ENCODE results near the gene PNMA8B.
"Not testable (repeated sequence)": the region's sequence is repeated elsewhere in the genome, so short reads cannot be mapped to it uniquely, and the experiment has no call there.

Gene PNMA8B, protein sequence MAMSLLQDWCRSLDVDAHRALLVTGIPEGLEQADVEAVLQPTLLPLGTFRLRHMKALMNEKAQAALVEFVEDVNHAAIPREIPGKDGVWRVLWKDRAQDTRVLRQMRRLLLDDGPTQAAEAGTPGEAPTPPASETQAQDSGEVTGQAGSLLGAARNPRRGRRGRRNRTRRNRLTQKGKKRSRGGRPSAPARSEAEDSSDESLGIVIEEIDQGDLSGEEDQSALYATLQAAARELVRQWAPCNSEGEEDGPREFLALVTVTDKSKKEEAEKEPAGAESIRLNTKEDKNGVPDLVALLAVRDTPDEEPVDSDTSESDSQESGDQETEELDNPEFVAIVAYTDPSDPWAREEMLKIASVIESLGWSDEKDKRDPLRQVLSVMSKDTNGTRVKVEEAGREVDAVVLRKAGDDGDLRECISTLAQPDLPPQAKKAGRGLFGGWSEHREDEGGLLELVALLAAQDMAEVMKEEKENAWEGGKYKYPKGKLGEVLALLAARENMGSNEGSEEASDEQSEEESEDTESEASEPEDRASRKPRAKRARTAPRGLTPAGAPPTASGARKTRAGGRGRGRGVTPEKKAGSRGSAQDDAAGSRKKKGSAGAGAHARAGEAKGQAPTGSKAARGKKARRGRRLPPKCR

GRCh38 chr19:46495786-46496099 lies at the start of gene PNMA8B:
TSS of gene PNMA8B (minus strand) at chr19:46495867. CDS start at chr19:46495465, 402 bp downstream.
- no peak for DNase-seq (ENCODE audit: extremely low read depth in 1 of 2, low read depth in 1 of 2)

DNA sequence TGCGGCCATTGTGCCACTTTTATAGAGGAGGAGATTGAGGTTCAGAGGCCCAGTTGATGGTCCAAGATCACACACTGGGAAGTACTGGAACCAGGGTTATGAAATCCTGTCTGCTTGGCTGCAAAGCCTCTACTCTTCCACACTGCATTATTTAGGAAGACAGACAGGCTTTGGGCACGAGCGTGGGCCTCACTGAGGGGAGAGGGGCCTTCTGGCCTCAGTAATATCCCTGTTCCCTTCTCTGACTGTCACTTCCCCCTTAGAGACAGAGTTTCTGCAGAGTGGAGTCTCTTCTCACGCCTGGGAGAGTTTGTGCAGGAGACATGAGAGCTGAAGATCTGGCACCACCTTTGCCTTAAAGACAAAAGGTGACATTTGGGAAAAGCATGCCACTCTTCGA lies 49.0 kb upstream of the PNMA8B start:
- no peak for DNase-seq (ENCODE audit: extremely low read depth in 1 of 2, low read depth in 1 of 2)

GRCh38 chr19:46542428-46543230 lies 47.0 kb upstream of the PNMA8B start:
- peak; percentile 19 to 68 for DNase-seq (ENCODE audit: extremely low read depth in 1 of 2, low read depth in 1 of 2)

DNA sequence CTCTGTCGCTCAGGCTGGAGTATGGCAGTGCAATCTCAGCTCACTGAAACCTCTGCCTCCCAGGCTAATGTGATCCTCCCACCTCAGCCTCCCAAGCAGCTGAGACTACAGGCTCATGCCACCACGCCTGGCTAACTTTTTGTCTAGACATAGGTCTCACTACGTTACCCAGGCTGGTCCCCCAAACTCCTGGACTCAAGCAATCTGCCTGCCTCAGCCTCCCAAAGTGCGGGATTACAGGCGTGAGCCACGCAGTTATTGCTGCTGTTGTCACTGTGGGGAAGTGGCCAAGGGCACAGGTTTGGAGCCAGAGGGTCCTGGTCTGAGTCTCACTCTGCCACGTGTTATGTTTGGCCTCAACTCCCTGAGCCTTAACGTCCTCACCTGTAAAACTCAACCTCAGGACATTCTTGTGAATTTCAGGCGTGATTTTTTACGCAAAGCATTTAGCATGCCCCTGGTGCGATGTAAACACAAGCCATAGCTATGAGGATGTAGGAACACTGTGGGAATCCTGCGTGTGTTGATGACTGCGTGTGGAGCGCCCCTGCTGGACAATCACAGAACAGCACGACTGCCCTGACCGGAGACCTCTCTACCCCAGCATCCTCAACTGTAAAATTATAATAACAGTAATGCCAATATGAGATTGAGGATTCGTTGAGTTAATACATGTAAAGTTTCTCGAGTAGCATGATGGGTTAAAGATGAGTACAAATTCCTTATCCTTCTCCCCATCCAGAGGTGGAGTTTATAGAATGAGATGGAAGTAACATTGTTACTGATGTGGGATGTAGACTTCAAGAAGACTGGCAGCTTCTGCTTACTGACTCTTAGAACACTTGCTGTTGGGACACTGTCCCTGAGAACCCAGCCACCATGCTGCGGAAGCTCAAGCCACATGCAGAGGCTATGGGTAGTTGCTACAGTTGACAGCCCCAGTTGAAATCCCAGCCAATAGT lies 41.8 kb upstream of the PNMA8B start:
- DNase-seq (ENCODE audit: extremely low read depth in 1 of 2, low read depth in 1 of 2): peak; percentile 21 to 22

DNA sequence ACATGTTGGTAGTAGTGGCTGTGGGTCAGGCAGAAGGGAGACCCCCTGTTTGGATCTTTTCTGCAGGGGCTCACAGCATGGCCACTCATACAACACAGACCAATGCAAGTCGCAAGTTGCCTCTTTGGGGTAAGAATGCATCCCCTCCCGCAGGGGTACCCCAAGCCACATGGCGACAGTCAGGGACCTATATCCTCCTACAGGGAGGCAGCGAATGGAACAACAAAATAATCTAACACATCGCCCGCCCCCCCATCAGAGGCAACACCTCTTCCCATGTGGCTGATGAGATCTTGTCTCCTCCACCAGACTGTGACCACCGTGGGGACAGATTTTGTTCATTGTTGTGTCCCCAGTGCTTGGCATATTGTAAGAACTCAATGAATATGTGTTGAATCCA lies 40.7 kb upstream of the PNMA8B start:
- no peak for DNase-seq (ENCODE audit: extremely low read depth in 1 of 2, low read depth in 1 of 2)

DNA sequence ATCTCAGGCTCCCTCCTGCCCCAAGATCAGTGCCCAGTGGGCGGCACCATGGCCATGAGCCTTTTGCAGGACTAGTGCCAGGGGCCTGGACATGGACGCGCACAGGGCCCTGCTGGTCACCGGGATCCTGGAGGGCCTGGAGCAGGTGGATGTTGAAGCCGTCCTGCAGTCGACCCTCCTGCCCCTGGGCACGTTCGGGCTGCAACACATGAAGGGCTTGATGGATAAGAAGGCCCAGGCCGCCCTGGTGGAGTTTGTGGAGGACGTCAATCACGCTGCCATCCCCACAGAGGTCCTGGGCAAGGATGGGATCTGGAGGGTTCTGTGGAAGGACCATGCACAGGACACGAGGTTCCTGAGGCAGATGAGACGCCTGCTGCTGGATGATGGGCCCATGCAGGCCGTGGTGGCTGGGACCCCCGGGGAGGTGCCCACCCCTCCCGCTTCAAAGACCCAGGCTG lies 38.0 kb upstream of the PNMA8B start:
- no peak for DNase-seq (ENCODE audit: extremely low read depth in 1 of 2, low read depth in 1 of 2)

DNA sequence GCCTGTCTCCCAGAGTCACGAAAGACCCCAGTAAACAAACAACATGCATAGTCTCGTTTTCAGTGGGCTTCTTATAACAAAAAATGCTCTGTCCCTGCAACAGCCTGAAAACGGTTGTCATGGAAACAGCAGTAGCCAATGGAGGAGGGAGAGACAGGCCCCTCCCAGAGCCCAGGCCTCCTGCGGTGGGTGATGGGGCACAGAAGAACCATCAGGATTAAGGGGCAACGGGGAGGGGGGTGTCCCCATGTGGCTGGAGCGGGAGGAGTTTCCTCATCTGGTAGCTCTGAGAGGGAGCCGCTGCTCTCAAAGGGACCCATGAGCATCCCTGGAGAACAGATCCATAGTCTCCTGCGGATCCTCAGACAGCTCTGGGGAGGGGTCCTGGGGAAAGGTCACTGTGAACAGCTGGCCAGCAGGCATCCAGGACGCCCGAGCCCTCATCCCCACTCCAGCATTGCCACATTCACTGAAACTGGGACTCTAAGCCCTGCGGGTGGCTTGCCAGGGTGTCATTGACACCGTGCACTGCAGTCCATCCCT lies 37.5 kb upstream of the PNMA8B start:
- no peak for DNase-seq (ENCODE audit: extremely low read depth in 1 of 2, low read depth in 1 of 2)

DNA sequence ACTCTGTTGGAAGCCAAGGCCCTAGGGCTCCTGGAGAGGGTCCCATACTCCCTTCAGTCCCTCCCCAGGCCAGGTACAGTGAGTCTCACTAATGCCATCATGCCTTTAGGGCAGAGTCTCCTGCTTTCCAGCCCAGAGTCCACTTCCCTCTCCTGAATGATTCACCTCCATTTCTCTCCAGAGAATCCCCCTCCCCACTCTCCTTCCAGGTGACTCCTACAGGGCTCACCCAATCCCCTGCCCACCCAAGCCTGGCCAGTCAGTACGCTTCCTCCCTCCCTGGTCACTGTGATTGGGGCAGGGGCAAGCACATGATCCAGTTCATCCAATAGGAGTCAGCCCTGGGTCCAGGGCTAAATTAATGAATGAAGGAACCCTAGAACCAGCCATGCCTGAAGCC lies 35.0 kb upstream of the PNMA8B start:
- DNase-seq (ENCODE audit: extremely low read depth in 1 of 2, low read depth in 1 of 2): no peak

GRCh38 chr19:46529622-46530451 lies 34.2 kb upstream of the PNMA8B start:
- DNase-seq (ENCODE audit: extremely low read depth in 1 of 2, low read depth in 1 of 2): peak; percentile 28 to 30

GRCh38 chr19:46528601-46529590 lies 33.2 kb upstream of the PNMA8B start:
- no peak for DNase-seq (ENCODE audit: extremely low read depth in 1 of 2, low read depth in 1 of 2)

DNA sequence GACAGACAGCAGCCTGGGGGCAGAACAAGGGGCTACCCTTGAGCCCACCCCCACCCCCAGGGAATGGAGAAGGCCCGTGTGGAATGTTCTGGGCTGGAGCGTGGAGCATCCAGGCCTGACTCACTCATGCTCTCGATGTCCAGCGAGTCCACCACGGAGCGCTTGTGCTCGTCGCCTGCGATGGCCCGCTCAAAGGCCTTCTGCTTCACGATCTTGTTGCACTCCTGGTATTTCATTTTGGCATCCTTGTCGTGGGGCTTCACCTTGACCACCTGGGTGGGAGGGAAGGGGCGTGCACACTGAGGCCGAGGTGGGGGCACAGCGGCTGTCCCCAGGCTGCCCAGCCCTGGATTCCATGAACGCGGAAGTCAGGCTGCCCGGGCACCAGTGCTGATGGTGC lies 31.1 kb upstream of the PNMA8B start:
- not testable (repeated sequence) for DNase-seq (ENCODE audit: extremely low read depth in 1 of 2, low read depth in 1 of 2)

GRCh38 chr19:46524308-46524707 lies 28.6 kb upstream of the PNMA8B start:
- DNase-seq (ENCODE audit: extremely low read depth in 1 of 2, low read depth in 1 of 2): no peak

- DNase-seq (ENCODE audit: extremely low read depth in 1 of 2, low read depth in 1 of 2): not testable (repeated sequence)
Measured at GRCh38 chr19:46522988-46523387, 27.3 kb upstream of the PNMA8B start.

GRCh38 chr19:46521241-46521868 lies 25.7 kb upstream of the PNMA8B start:
- no peak for DNase-seq (ENCODE audit: extremely low read depth in 1 of 2, low read depth in 1 of 2)

DNA sequence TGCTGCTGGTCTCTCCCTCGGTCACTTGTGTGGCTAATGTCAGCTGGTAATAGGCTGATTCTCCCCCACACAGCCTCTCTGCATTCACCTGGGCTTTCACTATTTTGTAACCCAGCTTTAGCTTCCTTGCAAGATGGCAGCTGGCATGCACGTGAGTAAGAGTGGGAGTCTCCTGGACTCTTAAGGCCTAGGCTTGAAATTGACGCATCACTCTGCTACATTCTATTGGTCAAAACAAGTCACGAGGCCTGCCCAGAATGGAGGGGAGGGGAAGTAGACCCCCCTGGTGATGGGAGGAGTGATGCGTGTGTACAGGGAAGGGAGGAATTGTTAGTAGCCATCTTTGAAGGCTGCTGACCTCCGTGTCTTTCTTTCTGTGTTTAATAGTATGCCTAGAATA lies 24.9 kb upstream of the PNMA8B start:
- DNase-seq (ENCODE audit: extremely low read depth in 1 of 2, low read depth in 1 of 2): no peak

- DNase-seq (ENCODE audit: extremely low read depth in 1 of 2, low read depth in 1 of 2): no peak
Measured at GRCh38 chr19:46517471-46517870, 21.8 kb upstream of the PNMA8B start.

- no peak for DNase-seq (ENCODE audit: extremely low read depth in 1 of 2, low read depth in 1 of 2)
Measured at GRCh38 chr19:46515879-46516350, 20.2 kb upstream of the PNMA8B start.

DNA sequence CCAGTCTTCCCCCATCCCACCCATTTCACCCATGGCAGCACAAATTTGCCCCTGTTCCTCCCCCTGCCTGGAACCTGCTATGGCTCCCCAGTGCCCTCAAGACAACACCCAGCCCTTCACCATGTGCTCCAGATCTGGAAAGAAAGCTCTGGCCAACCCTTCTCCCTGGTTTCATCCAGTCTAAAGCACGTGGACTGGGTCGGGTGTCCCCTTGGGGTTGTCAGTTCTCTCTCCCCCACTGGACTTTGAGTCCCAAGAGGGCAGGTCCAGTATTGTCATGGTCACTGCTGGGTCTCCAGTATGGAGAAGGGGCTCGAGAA lies 19.6 kb upstream of the PNMA8B start:
- no peak for DNase-seq (ENCODE audit: extremely low read depth in 1 of 2, low read depth in 1 of 2)

Data from stimulated activated CD8-positive, alpha-beta memory T cell treated with anti-CD3 and anti-CD28 coated beads, Interleukin-7, amount 100 ng/mL, for 48 hours (primary cell).